GF-D8 (cell line): ENCODE data around the gene MYO9B.
"Not testable (repeated sequence)": the region's sequence is repeated elsewhere in the genome, so short reads cannot be mapped to it uniquely, and the experiment has no call there.

Experiments
- DNase-seq: peaks from one replicate; lab custom pipeline; 2025; lab: John Stamatoyannopoulos, UW

The MYO9B gene

GRCh38 chr19:17183858-17184321 lies 108.3 kb downstream of the MYO9B start:
- DNase-seq = peak; percentile 42

DNA sequence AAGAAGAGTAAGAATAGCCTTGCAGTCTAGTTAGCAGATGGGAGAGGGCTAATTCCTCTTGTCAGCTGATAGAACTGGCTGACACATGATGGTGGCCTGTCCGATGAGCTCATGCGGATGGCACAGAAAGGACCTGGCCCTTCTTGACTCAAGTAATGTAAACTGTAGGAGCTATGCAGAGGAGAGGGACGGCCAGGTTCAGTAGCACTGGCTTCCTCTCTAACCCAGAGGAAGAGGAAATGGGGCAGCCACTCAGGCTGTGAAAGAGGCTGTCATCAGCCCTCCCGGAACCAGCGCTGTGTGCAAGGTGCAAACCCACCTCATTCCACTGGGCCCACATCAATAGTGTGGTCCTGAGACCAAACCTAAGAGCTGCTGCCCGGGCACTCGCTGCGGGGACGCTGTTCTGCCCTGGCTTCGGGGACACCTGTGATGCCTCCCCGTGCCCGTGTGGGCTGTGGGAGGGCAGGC lies 108.8 kb downstream of the MYO9B start:
- DNase-seq = peak; percentile 35

- no peak for DNase-seq
Observed at GRCh38 chr19:17185590-17185989, 110.0 kb downstream of the MYO9B start.

DNA sequence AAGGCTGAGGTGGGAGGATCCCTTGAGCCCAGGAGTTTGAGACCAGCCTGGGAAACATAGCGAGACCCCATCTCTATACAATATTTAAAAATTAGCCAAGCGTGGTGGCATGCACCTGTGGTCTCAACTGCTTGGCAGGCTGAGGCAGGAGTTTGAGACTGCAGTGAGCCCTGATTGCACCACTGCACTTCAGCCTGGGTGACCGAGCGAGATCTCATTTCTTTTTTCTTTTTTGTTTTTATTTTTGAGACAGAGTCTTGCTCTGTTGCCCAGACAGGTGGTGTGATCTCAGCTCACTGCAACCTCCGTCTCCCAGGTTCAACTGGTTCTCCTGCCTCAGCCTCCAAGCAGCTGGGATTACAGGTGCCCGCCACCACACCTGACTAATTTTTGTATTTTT lies 116.2 kb downstream of the MYO9B start:
- DNase-seq = not testable (repeated sequence)

- DNase-seq = no peak
Observed at GRCh38 chr19:17192751-17193150, 117.2 kb downstream of the MYO9B start.

DNA sequence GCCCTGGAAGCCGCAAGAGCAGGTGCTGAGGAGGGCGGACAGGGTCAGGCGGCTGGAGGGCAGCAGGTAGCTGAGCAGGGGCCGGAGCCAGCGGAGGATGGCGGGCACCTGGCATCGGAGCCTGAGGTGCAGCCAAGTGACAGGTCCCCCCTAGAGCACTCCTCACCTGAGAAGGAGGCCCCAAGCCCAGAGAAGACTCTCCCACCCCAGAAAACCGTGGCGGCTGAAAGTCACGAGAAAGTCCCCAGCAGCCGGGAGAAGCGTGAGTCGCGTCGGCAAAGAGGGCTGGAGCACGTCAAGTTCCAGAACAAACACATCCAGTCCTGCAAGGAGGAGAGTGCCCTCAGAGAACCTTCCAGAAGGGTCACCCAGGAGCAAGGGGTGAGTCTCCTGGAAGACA lies 119.0 kb downstream of the MYO9B start:
- DNase-seq = no peak

DNA sequence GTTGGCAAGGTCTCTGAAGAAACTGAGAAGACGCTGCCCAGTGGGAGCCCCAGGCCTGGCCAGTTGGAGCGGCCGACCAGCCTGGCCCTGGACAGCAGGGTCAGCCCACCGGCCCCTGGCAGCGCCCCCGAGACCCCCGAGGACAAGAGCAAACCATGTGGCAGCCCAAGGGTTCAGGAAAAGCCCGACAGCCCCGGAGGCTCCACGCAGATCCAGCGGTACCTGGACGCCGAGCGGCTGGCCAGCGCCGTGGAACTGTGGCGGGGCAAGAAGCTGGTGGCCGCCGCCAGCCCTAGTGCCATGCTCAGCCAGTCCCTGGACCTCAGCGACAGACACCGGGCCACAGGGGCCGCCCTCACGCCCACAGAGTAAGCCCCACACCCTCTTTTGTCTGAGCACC lies 119.5 kb downstream of the MYO9B start:
- no peak for DNase-seq

DNA sequence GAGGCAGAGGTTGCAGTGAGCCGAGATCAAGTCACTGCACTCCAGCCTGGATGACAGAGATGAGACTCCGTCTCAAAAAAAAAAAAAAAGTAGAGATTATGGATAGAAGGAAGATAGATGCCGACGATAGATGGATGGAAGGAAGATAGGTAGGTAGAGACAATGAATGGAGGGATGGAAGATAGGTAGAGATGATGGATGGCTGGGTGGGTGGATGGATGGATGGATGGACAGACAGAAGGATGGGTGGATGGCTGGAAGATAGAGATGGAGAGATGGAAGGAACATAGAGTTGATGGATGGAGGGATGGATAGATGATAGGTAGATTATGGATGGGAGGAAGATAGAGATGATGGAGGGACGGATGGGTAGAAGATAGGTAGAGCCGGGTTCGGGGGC lies 121.0 kb downstream of the MYO9B start:
- no peak for DNase-seq

DNA sequence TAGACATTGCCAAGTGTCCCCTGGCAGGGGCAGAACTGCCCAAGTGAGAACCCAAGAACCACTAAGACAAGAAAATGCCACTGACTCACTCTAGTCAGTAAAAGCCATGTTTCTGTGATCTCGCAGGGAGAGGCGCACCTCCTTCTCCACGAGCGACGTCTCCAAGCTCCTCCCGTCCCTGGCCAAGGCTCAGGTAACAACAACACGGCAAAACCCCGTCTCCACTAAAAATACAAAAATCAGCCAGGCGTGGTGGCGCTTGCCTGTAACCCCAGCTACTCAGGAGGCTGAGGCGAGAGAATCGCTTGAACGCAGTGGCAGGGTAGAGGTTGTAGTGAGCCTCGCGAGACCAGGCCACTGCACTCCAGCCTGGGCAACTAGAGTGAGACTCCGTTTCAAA lies 122.1 kb downstream of the MYO9B start:
- DNase-seq = no peak

DNA sequence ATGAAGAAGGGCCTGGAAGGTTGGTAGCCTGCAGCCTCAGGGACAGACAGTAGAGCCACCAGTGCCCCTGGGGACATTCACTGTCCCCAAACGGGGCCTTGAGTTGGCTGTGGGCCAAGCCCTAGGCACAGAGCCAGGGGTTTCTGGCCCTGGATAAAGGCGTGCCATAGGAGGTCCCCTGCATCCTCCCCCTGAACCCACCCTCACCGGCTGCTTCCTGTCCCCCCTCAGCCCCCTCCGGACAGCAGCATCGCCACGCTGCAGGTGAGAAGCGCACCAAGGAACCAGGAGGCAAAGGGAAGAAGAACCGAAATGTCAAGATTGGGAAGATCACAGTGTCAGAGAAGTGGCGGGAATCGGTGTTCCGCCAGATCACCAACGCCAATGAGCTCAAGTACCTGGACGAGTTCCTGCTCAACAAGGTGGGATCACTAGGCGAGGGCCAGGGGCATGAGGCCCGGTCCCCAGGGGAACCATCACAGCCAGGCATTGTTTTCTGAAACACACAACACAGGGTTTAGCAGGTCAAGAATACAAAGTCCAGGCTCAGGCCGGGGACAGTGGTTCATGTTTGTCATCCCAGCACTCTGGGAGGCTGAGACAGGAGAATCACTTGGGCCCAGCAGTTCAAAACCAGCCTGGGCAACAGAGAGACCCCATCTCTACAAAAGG lies 125.0 kb downstream of the MYO9B start:
- DNase-seq = no peak

GRCh38 chr19:17202249-17202648 lies 126.7 kb downstream of the MYO9B start:
- DNase-seq = no peak

DNA sequence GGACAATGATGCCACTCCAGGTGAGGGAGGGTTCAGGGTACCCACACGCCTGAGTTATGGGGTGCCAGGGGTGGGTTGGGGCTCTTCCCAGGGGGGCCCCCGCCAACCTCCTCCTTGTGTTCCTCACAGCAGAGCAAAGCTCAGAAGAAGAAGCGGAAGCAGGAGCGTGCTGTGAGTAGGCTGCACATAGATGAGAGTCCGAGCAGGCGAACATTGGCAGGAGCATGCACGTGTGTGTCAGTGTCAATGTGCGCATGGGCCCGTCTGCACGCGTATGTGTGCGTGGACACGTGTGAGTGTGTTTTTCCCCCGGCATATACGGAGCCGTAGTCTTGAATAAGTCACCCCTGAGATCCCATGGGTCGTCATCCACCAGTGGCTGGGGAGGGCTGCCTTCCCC lies 127.1 kb downstream of the MYO9B start:
- DNase-seq = no peak

- no peak for DNase-seq
Observed at GRCh38 chr19:17205237-17206140, 129.9 kb downstream of the MYO9B start.

DNA sequence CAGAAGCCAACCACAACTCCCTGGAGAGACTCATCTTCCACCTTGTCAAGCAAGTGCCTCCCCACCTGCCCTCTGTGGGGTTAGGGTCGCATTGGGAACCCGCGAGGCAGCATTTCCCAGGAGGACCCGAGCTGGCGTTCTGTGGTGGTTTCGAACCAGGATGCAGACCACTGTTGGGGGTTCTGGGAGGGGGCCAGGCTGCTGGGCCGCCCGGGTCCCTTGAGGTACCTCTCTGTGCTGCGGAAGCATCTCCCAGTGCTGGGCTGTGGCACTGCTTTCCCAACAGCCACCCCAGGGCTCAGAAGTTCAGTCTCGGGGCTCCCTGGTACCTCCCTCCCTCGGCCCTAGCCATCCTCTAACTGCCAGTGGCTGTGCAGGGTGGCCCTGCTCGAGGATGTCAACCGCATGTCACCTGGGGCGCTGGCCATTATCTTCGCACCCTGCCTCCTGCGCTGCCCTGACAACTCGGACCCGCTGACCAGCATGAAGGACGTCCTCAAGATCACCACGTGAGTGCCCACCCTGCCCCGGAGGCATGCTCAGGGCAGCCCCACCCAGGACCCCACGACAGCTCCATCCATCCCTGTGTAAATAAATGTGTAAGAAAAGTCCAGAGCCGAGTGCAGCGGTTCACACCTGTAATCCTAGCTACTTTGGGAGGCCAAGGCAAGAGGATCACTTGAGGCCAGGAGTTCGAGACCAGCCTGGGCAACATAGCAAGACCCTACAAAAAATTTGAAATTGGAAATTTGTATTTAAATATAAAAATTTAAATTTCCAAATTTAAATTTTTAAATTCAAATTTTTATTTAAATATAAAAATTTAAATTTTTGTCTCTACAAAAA lies 131.4 kb downstream of the MYO9B start:
- no peak for DNase-seq

GRCh38 chr19:17209126-17210036 lies 133.8 kb downstream of the MYO9B start:
- no peak for DNase-seq

GRCh38 chr19:17210296-17210695 lies 134.7 kb downstream of the MYO9B start:
- DNase-seq = no peak

GRCh38 chr19:17211547-17212446 lies 136.2 kb downstream of the MYO9B start:
- no peak for DNase-seq

GRCh38 chr19:17213334-17213733 lies 137.8 kb downstream of the MYO9B start:
- no peak for DNase-seq

DNA sequence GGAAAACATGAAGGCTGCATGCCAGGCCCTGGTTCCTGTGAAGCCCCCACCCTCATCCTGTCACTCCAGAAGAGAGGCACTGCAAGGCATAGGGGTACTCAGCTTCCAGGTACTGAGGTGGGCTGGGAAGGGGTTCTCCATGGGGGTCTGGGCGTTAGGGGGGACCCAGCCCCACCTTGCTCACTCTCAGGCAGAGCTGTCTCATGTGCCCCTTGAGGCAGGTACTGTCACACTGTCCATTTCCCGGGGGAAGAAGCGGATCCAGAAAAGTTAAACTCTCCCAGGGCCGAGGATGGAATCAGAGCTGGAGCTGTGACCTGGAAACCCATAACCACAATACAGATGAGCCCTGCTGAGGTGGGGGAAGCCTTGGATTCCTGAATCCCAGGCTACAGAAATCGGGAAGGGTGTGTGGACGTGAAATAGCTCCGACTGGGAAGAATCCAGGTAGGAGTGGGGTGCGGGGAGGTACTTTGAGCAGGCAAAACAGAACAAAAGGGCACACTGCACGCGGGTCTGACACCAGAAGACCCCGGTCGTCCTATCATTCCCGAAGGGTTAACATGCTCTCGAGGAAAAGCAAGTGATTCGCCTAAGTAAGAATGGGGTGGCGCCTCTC lies 139.0 kb downstream of the MYO9B start:
- no peak for DNase-seq
